ENCODE results near the gene NEK3.

- no peak for TF ChIP-seq CTCF (IDR thresholded peaks at IDR 0.05; ENCODE audit: borderline replicate concordance, extremely low read depth, low read length, poor library complexity, severe bottlenecking)
- TF ChIP-seq EZH2 (IDR thresholded peaks at IDR 0.05; ENCODE audit: borderline replicate concordance, low read depth, low read length, severe bottlenecking): no peak
Measured at GRCh38 chr13:52177276-52177675, 17.9 kb upstream of the NEK3 start.

Measured in DND-41 (cell line).